HG03108 (cell line): ENCODE data around the gene CBFA2T3.
"Not testable (repeated sequence)": the region's sequence is repeated elsewhere in the genome, so short reads cannot be mapped to it uniquely, and the experiment has no call there.

Source experiments
- ATAC-seq: cut with Tn5 transposase; IDR thresholded peaks from one replicate; pipeline ENCODE4 v1.9.1; 2021; ENCODE audit warnings: moderate library complexity; ENCODE audit not compliant: unreplicated experiment

CBFA2T3 gene

GRCh38 chr16:88977018-88977811 lies at the start of gene CBFA2T3:
TSS of gene CBFA2T3 (minus strand) at chr16:88977207. CDS start at chr16:88976807, 400 bp downstream.
- ATAC-seq, result peak; percentile 26

- peak; percentile 61 for ATAC-seq
Measured at GRCh38 chr16:89026121-89026612, 49.2 kb upstream of the CBFA2T3 start.

GRCh38 chr16:89025636-89026035 lies 48.6 kb upstream of the CBFA2T3 start:
- ATAC-seq, result no peak

GRCh38 chr16:89024546-89025060 lies 47.6 kb upstream of the CBFA2T3 start:
- no peak for ATAC-seq

- no peak for ATAC-seq
Measured at GRCh38 chr16:89023621-89024511, 46.9 kb upstream of the CBFA2T3 start.

GRCh38 chr16:89023151-89023551 lies 46.1 kb upstream of the CBFA2T3 start:
- ATAC-seq, result no peak

GRCh38 chr16:89022051-89022836 lies 45.2 kb upstream of the CBFA2T3 start:
- no peak for ATAC-seq

GRCh38 chr16:89020925-89021595 lies 44.1 kb upstream of the CBFA2T3 start:
- no peak for ATAC-seq

GRCh38 chr16:89020068-89020924 lies 43.3 kb upstream of the CBFA2T3 start:
- ATAC-seq, result no peak

- ATAC-seq, result no peak
Measured at GRCh38 chr16:89019511-89019910, 42.5 kb upstream of the CBFA2T3 start.

- no peak for ATAC-seq
Measured at GRCh38 chr16:89018282-89019158, 41.5 kb upstream of the CBFA2T3 start.

- no peak for ATAC-seq
Measured at GRCh38 chr16:89017543-89018281, 40.7 kb upstream of the CBFA2T3 start.

GRCh38 chr16:89016561-89016960 lies 39.6 kb upstream of the CBFA2T3 start:
- ATAC-seq, result not testable (repeated sequence)

- ATAC-seq, result no peak
Measured at GRCh38 chr16:89015271-89015859, 38.4 kb upstream of the CBFA2T3 start.

- no peak for ATAC-seq
Measured at GRCh38 chr16:89014403-89015230, 37.6 kb upstream of the CBFA2T3 start.

GRCh38 chr16:89013692-89014402 lies 36.8 kb upstream of the CBFA2T3 start:
- no peak for ATAC-seq
